Measurements from ENCODE around the gene FBLN7.

FBLN7 gene

DNA sequence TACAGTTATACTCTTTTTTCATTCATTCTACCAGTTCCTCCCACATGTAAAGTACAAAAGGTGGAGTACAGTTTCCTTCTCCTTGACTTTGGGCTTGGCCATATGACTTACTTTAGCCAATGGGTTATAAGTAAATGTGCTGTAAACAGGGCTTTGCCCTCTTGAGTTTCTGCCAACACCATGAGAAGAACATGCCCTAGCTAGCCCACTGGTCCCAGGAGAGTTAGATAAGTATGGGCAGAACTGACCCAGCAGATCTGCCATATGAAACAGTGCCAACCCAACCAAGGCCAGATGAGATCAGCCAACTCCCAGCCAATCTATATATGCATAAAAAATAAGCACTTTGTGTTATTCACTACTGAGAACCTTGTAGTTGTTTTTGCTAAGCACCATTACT lies 91.2 kb downstream of the FBLN7 start:
- TF ChIP-seq, protein P1, sequence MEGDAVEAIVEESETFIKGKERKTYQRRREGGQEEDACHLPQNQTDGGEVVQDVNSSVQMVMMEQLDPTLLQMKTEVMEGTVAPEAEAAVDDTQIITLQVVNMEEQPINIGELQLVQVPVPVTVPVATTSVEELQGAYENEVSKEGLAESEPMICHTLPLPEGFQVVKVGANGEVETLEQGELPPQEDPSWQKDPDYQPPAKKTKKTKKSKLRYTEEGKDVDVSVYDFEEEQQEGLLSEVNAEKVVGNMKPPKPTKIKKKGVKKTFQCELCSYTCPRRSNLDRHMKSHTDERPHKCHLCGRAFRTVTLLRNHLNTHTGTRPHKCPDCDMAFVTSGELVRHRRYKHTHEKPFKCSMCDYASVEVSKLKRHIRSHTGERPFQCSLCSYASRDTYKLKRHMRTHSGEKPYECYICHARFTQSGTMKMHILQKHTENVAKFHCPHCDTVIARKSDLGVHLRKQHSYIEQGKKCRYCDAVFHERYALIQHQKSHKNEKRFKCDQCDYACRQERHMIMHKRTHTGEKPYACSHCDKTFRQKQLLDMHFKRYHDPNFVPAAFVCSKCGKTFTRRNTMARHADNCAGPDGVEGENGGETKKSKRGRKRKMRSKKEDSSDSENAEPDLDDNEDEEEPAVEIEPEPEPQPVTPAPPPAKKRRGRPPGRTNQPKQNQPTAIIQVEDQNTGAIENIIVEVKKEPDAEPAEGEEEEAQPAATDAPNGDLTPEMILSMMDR (IDR thresholded peaks at IDR 0.05; ENCODE audit: low read depth, low read length, missing control alignments), result no peak
- no peak for DNase-seq (ENCODE audit: low read depth)
- H3K4me3 ChIP-seq (ENCODE audit: low read depth, low read length), result no peak overlapping the region

- no peak for DNase-seq (ENCODE audit: low read depth)
- no peak overlapping the region for H3K4me3 ChIP-seq (ENCODE audit: low read depth, low read length)
- TF ChIP-seq, protein P1 (IDR thresholded peaks at IDR 0.05; ENCODE audit: low read depth, low read length, missing control alignments), result no peak
Observed at GRCh38 chr2:112230371-112230770, 92.2 kb downstream of the FBLN7 start.
